ENCODE measurements around the gene HECW1.

- no peak for TF ChIP-seq CTCF (conservative IDR thresholded peaks at IDR 0.05)
- TF ChIP-seq EZH2 (IDR thresholded peaks at IDR 0.05; ENCODE audit: low read depth): no peak
These were observed 224.7 kb downstream of the HECW1 start for GRCh38 chr7:43337191-43337590.

Data from PC-9 (cell line).